Measurements from ENCODE around the gene ASAP3. TPM values are rescaled to one million over a fixed set of nuclear protein-coding genes. Genes with fewer than 3 reads are reported as not detected.

Gene ASAP3
- total and polyA plus RNA-seq, 12 donors, result 22.4 to 122 (median 77.3) TPM

- peak in 3 of 7 donors; percentile 14 to 36 (median 26) for DNase-seq
- Histone ChIP-seq H3K27me3 (no peaks in the 10 kb centered on the region), H3K4me3 (no peak overlapping the region), H3K36me3 (replicated peaks in 1 of 2) (peaks cover 0 to 18% of the 10 kb centered on the region in 2 donors), H3K27ac (peak overlapping the region in 2 of 5 donors; percentile 13 to 72), H3K4me1 (replicated peaks in 1 of 2) (peaks cover 0 to 7% of the 10 kb centered on the region in 2 donors), H3K9me3 (replicated peaks in 1 of 3) (no peaks in the 10 kb centered on the region)
- TF ChIP-seq CTCF (IDR thresholded peaks at IDR 0.05) (no peak), POLR2A (IDR thresholded peaks at IDR 0.05) (no peak)
- WGBS, 4 donors, result 69 to 73% (median 71%) methylated on average over 9 to 14 of the region's 14 CpGs
- intact Hi-C loops (cut with DNase I), result no loop called here
These were observed 98.8 kb downstream of the ASAP3 start for GRCh38 chr1:23385119-23385621.

- Histone ChIP-seq H3K27ac (peak overlapping the region in 3 of 5 donors; percentile 0 to 72 (median 13)), H3K27me3 (no peaks in the 10 kb centered on the region), H3K36me3 (replicated peaks in 1 of 2) (peaks cover 0 to 18% of the 10 kb centered on the region in 2 donors), H3K4me1 (replicated peaks in 1 of 2) (peaks cover 0 to 7% of the 10 kb centered on the region in 2 donors), H3K9me3 (replicated peaks in 1 of 3) (no peaks in the 10 kb centered on the region), H3K4me3 (no peak overlapping the region)
- TF ChIP-seq CTCF (IDR thresholded peaks at IDR 0.05) (no peak), POLR2A (IDR thresholded peaks at IDR 0.05) (no peak)
- peak in 2 of 7 donors; percentile 16 to 27 for DNase-seq
- 74 to 78% (median 76%) methylated on average over 11 of the region's 11 CpGs for WGBS, 4 donors
- intact Hi-C loops (cut with DNase I), result no loop called here
These were observed 99.5 kb downstream of the ASAP3 start for GRCh38 chr1:23384312-23385058.

GRCh38 chr1:23383577-23384311 lies 100.2 kb downstream of the ASAP3 start:
- Histone ChIP-seq H3K27ac (peak overlapping the region in 1 of 5 donors; percentile 64), H3K4me1 (replicated peaks in 1 of 2) (peaks cover 0 to 8% of the 10 kb centered on the region in 2 donors)
- 60 to 80% (median 73%) methylated on average over 7 to 8 of the region's 8 CpGs for WGBS, 4 donors

More at GRCh38 chr1:23383577-23384311, 100.2 kb downstream of the ASAP3 start:
- intact Hi-C loops (cut with DNase I), result no loop called here
- TF ChIP-seq POLR2A (IDR thresholded peaks at IDR 0.05) (no peak), CTCF (IDR thresholded peaks at IDR 0.05) (no peak)
- DNase-seq, result peak in 2 of 7 donors; percentile 20 to 24
- H3K36me3 ChIP-seq (replicated peaks in 1 of 2), result peaks cover 0 to 18% of the 10 kb centered on the region in 2 donors
- no peak overlapping the region for H3K4me3 ChIP-seq
- no peaks in the 10 kb centered on the region for H3K9me3 ChIP-seq (replicated peaks in 1 of 3)
- no peaks in the 10 kb centered on the region for H3K27me3 ChIP-seq

All from adrenal gland (tissue), 12 donors.